A549 (cell line): ENCODE results near the gene C8G.

Experiments used
- CEBPB ChIP-seq, 2 experiments: fragments of >200 bp in 1 of 2; sonication (Bioruptor Twin) in 1 of 2; formaldehyde crosslinking in 1 of 2; IDR thresholded peaks; 2 replicates each; pipeline ENCODE4 v1.6.1; 2012 to 2016
- MAZ ChIP-seq: fragments of 150-350 bp; IDR thresholded peaks from 2 replicates; pipeline ENCODE4 v1.6.1; 2014; ENCODE audit warnings: antibody characterized with exemption, low read depth, low read length, borderline replicate concordance
- MYC ChIP-seq: IDR thresholded peaks from 2 replicates; pipeline ENCODE4 v1.6.1; 2012; ENCODE audit warnings: mild to moderate bottlenecking, inconsistent platforms, low read length, improper control_type of control experiment, borderline replicate concordance
- NPAS2 ChIP-seq: fragments of 250-450 bp; sonication (Bioruptor Pico); IDR thresholded peaks from 2 replicates; pipeline ENCODE4 v1.8.0; 2022; ENCODE audit warnings: mild to moderate bottlenecking, moderate library complexity, borderline replicate concordance
- TF ChIP-seq, protein P1 (sequence below): fragments of >200 bp; sonication (Bioruptor Twin); formaldehyde crosslinking; IDR thresholded peaks from 3 replicates; pipeline ENCODE4 v1.5.1; 2016

DNA sequence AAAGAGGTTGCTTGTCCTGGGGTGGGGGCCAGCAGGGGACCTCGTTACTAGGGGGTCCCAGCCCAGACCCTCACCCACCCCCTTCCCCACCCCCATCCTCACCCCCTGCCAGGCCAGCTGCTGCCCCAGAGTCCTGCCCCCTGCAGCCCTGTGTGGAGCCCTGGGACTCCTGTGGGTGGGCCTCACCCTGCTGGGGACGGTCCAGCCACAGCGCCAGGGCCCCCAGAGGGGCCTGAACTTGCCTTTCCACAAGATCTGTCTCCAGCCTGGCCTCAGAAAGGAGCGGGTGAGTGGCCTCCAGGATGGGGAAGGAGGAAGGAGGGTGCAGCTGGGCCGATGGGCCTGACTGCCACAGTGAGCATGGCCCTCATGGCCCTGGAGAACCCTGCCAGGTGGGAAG, 24.7 kb downstream of the C8G start:
- TF ChIP-seq, protein P1, sequence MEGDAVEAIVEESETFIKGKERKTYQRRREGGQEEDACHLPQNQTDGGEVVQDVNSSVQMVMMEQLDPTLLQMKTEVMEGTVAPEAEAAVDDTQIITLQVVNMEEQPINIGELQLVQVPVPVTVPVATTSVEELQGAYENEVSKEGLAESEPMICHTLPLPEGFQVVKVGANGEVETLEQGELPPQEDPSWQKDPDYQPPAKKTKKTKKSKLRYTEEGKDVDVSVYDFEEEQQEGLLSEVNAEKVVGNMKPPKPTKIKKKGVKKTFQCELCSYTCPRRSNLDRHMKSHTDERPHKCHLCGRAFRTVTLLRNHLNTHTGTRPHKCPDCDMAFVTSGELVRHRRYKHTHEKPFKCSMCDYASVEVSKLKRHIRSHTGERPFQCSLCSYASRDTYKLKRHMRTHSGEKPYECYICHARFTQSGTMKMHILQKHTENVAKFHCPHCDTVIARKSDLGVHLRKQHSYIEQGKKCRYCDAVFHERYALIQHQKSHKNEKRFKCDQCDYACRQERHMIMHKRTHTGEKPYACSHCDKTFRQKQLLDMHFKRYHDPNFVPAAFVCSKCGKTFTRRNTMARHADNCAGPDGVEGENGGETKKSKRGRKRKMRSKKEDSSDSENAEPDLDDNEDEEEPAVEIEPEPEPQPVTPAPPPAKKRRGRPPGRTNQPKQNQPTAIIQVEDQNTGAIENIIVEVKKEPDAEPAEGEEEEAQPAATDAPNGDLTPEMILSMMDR: no peak
- TF ChIP-seq MAZ: no peak
- no peak for TF ChIP-seq NPAS2
- TF ChIP-seq MYC: no peak
- TF ChIP-seq CEBPB (IDR thresholded peaks at IDR 0.05): no peak
